GM12872 (cell line): Measurements from ENCODE around the gene GASK1A.

Experiments
- TF ChIP-seq, protein P1 (sequence below): IDR thresholded peaks from 3 replicates; pipeline ENCODE4 v1.5.1; 2011; ENCODE audit warnings: low read depth, mild to moderate bottlenecking, low read length, moderate library complexity; ENCODE audit not compliant: insufficient read depth

Gene GASK1A

DNA sequence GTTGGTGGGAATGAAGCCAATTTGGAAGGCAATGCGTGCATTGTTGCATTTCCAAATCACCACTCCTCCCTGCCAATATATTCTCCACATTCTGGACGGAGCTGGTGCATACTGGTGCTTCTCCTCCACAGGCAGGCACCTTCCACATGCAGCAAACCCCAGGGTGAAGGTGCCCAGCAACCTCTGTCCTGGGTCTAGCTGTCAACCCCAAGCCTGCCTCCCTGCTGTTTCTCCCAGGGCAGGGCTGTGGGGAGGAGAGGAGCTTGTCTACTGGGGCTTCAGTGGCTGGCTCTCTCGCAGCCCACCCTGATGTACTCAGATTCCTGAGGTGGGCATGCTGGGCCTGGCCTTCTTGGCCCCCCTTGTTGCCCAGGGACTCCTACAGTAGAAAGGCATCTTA lies 20.1 kb downstream of the GASK1A start:
- TF ChIP-seq, protein P1, sequence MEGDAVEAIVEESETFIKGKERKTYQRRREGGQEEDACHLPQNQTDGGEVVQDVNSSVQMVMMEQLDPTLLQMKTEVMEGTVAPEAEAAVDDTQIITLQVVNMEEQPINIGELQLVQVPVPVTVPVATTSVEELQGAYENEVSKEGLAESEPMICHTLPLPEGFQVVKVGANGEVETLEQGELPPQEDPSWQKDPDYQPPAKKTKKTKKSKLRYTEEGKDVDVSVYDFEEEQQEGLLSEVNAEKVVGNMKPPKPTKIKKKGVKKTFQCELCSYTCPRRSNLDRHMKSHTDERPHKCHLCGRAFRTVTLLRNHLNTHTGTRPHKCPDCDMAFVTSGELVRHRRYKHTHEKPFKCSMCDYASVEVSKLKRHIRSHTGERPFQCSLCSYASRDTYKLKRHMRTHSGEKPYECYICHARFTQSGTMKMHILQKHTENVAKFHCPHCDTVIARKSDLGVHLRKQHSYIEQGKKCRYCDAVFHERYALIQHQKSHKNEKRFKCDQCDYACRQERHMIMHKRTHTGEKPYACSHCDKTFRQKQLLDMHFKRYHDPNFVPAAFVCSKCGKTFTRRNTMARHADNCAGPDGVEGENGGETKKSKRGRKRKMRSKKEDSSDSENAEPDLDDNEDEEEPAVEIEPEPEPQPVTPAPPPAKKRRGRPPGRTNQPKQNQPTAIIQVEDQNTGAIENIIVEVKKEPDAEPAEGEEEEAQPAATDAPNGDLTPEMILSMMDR = no peak

DNA sequence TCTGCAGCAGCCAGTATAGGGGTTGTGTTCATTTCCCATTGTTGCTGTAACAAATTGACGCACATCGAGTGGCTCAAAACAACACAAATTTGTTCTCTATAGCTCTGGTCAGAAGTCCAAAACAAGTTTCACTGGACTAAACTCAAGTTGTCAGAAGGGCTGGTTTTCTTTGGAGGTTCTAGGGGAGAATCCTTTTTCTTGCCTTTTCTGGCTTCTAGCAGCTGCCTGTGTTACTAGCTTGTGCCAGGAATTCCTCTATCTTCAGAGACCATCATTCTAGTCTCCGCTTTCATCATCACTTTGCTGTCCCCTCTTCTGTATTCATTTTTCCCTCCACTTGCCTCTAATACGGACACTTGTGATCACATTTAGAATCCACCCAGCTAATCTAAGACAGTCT lies 20.5 kb downstream of the GASK1A start:
- TF ChIP-seq, protein P1 = no peak

DNA sequence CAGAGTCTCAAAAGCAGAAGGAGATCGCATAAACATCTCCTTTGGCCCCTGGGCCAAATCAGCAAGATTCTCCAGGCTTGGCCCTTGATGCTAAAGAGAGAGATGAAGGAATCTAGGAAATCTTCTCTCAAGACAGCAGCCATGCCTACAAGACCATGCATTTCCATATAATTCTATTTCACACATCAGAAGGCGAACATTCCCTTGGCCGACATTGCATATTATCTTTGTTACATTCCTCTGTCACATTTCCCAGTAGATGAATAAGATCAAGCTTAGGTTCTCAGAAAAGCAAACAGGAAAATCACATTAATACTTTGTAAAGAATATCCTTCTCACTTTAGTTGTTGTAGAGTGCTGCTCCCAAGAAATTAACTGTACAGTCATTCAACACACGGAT lies 21.3 kb downstream of the GASK1A start:
- TF ChIP-seq, protein P1 = no peak

DNA sequence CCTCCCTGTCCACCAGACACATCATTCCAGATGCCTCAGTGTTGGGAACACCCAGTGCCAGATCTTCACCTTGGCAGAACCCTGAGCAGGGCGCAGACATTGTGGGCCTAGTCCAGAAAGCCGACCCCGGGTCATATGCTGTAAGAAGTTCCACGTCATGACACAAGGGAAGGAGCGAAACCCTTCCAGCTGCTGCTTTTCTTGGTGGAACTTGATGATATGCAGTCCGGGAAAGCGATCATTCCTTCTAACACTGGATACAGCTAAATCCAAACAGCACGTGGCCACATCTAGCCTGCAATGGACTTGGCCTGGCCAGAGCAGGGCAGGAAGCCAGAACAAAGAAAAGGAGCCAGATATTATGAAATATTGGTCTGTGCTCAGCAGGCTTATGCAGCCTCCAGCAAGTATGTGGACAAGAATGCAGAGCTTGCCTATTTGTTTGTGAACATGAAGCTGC lies 22.0 kb downstream of the GASK1A start:
- TF ChIP-seq, protein P1 = no peak

DNA sequence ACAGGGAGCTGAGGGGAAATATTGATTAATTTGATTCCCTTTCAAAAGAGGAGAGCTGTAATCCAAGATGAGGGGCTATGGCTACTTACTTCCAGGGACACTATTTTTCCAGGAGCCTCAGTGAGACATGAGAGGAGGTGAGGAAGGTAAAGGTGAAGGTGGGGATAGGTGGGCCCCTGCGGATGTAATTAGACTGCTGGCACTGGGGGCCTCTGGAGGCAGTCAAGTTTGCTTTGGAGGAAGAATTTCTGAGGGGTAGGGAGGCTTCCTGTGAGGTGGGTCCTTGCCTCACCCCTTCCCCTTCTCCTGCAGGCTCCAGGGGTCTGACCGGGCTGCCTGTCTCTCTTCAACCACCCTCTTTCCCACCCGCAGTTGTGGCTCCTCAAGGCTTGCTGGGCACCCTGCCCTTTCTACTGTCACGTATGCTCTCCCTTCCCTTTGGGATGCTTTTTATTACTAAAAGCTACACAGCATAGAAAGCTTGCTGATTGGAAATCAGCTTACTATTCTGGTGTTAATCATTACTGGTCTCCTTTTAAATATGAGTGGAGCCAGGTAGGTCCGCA lies 22.5 kb downstream of the GASK1A start:
- TF ChIP-seq, protein P1 = no peak

GRCh38 chr3:43004282-43004681 lies 25.2 kb downstream of the GASK1A start:
- TF ChIP-seq, protein P1 = no peak

GRCh38 chr3:43005253-43005652 lies 26.1 kb downstream of the GASK1A start:
- TF ChIP-seq, protein P1 = no peak

GRCh38 chr3:43005981-43006380 lies 26.9 kb downstream of the GASK1A start:
- TF ChIP-seq, protein P1 = no peak
